Neural progenitor cell (in vitro differentiated cells): ENCODE results near the gene ZCWPW1.

Source experiments
- EZH2 ChIP-seq: fragments of 200-600 bp; sonication (generic); IDR thresholded peaks from 2 replicates; pipeline ENCODE4 v1.6.1; 2017; ENCODE audit warnings: antibody characterized with exemption, mild to moderate bottlenecking, moderate library complexity
- EZH2phosphoT487 ChIP-seq: fragments of 200-600 bp; sonication (generic); IDR thresholded peaks from 2 replicates; pipeline ENCODE4 v1.6.1; 2017; ENCODE audit warnings: antibody characterized with exemption
- TF ChIP-seq, protein P1 (sequence below): fragments of 200-600 bp; sonication (generic); IDR thresholded peaks from 2 replicates; pipeline ENCODE4 v1.5.1; 2017; ENCODE audit warnings: antibody characterized with exemption, mild to moderate bottlenecking

DNA sequence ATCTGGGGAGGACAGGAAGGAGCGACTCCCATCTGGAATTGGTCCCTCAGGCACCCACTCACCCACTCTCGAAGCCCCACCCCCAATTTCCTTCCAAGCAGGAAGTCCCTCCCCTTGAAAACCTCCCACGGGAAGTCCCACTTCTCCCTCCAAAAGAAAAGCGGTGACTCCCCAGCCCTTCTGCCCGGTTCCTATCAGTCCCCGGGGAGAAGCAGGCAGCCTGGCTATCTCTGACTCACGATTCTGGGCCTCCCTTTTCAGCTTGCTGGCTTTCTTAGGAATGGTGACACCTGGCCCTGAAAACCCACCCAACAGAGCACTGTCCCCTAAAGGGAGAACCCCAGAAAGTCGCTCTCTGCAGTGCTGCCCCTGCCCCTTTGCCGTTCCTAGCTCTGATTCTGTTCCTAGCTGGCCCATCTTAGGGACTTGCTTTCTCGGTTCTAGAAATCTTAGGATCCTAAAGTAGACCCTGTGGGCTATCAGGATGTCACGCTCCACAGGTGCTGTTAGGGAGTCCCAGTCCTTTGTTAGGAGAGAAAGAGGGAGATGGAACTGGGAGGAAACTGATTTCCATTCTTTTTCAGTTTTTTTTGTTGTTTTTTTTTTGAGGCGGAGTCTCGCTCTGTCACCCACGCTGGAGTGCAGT lies 44.5 kb upstream of the ZCWPW1 start:
- TF ChIP-seq, protein P1, sequence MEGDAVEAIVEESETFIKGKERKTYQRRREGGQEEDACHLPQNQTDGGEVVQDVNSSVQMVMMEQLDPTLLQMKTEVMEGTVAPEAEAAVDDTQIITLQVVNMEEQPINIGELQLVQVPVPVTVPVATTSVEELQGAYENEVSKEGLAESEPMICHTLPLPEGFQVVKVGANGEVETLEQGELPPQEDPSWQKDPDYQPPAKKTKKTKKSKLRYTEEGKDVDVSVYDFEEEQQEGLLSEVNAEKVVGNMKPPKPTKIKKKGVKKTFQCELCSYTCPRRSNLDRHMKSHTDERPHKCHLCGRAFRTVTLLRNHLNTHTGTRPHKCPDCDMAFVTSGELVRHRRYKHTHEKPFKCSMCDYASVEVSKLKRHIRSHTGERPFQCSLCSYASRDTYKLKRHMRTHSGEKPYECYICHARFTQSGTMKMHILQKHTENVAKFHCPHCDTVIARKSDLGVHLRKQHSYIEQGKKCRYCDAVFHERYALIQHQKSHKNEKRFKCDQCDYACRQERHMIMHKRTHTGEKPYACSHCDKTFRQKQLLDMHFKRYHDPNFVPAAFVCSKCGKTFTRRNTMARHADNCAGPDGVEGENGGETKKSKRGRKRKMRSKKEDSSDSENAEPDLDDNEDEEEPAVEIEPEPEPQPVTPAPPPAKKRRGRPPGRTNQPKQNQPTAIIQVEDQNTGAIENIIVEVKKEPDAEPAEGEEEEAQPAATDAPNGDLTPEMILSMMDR, result no peak
- TF ChIP-seq EZH2phosphoT487, result no peak
- no peak for TF ChIP-seq EZH2
